Stimulated activated CD8-positive, alpha-beta memory T cell treated with anti-CD3 and anti-CD28 coated beads, Interleukin-4, amount 100 ng/mL, for 4 hours (primary cell): Measurements from ENCODE around the gene CREBBP.

Experiments used
- DNase-seq, 2 donors: peaks; one replicate each; pipeline ENCODE4 v3.0.0-alpha.2; 2020; ENCODE audit warnings: low read depth in 2 of 2, low spot score in 1 of 2

Gene CREBBP

DNA sequence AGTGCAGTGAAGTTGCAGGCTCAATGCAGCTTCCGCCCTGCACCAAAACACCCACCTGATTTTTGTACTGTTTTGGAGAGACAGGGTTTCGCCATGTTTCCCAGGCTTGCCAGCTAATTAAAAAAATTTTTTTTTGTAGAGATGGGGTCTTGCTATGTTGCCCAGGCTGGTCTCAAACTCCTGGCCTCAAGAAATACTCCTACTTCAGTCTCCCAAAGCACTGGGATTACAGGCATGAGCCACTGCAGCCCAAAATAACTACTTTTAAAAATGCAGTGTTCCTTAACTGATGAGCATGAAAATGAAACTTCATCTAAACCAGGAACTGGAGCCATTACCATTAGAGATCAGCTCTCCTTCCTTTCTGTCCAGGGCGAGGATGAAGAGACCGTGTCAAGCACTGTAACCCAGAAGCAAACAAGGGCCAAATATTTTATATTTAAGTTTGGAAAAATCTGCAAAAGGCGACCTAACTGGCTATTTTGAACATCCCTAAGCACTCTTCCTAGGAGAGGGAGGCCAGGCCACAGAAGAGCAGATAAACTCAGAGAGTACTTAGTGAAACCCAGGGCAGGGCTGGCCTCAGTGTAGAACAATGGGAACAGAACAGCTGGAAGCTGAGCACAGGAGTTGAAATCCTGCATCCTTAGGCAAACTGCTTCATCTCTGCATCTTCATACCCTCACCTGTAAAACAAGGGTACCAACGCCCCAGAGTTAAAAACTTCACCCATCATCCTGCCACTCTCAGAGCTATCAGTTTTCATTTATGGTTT lies 24.0 kb downstream of the CREBBP start:
- no peak for DNase-seq

DNA sequence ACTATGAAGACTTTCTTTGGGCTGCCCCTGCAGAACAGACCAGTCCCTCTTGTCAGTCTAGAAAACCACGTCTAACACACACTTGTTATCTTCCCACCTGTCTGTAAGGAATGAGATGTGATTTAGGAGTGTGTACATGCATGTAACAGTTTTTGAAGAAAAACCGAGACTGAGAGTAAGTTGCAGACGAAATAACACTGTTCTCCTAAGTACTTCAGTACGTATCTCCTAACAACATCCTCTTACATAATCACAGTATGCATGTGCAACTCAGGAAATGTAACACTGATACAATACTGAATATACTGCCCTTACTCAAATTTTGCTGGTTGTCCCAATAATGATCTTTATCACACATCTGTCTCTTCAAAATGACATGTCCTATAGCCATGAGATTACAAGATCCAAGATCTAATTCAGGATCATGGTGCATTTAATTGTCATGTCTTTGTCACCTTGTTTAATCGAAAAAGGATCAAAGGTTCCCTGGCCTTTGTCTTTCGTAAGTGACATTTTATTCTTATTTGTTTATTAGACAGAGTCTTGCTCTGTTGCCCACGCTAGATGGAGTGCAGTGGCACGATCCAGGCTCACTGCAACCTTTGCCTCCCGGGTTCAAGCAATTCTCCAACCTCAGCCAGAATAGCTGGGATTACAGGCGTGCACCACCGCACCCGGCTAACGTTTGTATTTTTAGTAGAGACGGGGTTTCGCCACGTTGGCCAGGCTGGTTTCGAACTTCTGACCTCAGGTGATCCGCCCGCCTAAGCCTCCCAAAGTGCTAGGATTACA lies 25.6 kb downstream of the CREBBP start:
- no peak for DNase-seq

DNA sequence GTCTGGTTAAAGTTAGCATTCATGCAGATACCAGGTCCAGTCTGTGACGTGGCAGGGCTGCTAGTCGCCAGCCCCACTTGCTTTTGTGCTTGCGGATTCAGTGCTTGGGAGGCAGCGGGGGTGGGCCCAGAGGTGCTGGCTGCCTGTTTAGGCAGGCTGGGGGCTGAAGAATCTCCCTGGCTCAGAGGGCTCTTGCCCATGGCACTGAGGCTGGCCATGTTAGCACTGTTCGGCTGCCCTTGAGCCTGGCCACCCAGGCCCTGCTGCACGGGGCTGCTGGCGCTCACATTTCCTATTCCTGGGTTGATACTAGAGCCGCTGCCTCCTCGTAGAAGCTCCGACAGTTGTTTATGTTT lies 30.0 kb downstream of the CREBBP start:
- DNase-seq = no peak

GRCh38 chr16:3849751-3850543 lies 30.6 kb downstream of the CREBBP start:
- DNase-seq = no peak

- no peak for DNase-seq
Measured at GRCh38 chr16:3846595-3847091, 33.9 kb downstream of the CREBBP start.

- DNase-seq = no peak
Measured at GRCh38 chr16:3846087-3846486, 34.4 kb downstream of the CREBBP start.

- no peak for DNase-seq
Measured at GRCh38 chr16:3842994-3843393, 37.5 kb downstream of the CREBBP start.

GRCh38 chr16:3841729-3842508 lies 38.6 kb downstream of the CREBBP start:
- no peak for DNase-seq

- no peak for DNase-seq
Measured at GRCh38 chr16:3839402-3840184, 40.9 kb downstream of the CREBBP start.

DNA sequence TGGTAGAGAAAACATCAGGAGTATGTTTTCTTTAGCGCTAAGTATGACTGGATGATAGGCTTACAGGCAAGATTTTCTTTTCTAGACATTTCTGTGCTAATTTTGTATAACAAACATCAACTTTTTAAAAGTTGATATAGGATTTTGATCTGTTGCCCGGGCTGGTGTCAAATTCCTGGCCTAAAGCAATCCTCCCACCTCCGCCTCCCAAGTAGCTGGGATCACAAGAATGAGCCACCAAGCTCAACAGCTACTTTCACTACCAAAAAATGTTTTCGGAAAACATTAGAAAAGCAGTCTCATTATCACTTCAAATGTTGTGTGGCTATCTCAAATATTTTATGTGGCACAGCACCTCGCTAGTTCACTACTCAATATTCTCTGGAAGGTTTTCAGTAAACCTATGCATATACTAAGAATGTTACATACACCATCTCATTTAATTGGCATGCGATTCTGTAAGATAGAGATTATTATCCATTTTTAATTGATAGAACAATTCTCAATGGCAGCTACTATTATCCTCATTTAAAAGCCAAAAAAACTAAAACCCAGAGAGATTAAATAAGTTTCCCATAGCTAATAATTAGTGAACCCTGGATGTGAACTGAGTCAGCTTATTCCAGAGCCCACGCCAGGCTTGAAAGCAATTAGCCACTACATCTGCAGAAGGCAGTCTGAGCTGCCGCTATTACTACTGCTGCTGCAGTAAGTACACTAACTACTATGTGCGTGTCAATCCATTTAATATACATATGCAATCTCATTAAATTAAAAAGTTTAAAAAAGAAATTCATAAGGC lies 41.7 kb downstream of the CREBBP start:
- DNase-seq = no peak

GRCh38 chr16:3837851-3838586 lies 42.5 kb downstream of the CREBBP start:
- no peak for DNase-seq

GRCh38 chr16:3836641-3837040 lies 43.9 kb downstream of the CREBBP start:
- no peak for DNase-seq

DNA sequence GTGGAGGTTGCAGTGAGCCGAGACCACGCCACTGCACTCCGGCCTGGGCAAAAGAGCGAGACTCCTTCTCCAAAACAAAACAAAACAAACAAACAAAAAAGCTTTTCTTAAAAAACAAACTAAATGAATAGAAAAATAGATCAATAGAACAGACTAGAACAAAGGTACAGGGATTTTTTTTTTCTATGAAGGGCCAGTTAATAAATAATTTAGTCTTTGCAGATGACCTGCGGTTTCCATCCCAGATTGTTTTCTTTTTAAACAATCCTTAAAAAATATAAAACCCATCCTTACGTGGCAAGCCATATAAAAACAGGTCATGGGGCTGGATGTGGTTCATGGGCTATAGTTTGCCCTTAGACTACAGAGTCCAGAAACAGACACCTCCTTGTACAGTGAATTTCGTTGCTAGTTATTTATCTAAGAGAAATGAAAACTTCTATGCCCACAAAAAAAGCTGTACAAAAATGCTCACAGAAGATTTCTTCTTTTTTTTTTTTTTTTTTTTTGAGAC lies 45.4 kb downstream of the CREBBP start:
- DNase-seq = no peak

DNA sequence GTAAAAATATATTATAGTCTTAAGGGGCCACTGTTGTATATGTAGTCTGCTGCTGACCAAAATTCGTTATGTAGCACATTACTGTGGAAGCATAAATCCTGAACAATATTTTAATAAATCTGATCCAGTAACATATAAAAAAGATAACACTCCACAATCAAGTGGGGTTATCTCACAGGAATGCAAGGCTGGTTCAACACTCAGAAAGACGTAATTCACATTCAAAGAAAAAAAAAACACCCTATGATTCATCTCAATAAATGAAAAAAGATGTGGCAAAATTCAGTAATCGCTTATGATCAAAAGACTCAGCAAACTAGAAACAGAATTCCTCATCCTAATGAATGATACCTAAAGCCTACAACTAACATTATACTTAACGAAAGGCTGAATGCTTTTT lies 47.8 kb downstream of the CREBBP start:
- DNase-seq = no peak

- DNase-seq = no peak
Measured at GRCh38 chr16:3830625-3831254, 49.8 kb downstream of the CREBBP start.

DNA sequence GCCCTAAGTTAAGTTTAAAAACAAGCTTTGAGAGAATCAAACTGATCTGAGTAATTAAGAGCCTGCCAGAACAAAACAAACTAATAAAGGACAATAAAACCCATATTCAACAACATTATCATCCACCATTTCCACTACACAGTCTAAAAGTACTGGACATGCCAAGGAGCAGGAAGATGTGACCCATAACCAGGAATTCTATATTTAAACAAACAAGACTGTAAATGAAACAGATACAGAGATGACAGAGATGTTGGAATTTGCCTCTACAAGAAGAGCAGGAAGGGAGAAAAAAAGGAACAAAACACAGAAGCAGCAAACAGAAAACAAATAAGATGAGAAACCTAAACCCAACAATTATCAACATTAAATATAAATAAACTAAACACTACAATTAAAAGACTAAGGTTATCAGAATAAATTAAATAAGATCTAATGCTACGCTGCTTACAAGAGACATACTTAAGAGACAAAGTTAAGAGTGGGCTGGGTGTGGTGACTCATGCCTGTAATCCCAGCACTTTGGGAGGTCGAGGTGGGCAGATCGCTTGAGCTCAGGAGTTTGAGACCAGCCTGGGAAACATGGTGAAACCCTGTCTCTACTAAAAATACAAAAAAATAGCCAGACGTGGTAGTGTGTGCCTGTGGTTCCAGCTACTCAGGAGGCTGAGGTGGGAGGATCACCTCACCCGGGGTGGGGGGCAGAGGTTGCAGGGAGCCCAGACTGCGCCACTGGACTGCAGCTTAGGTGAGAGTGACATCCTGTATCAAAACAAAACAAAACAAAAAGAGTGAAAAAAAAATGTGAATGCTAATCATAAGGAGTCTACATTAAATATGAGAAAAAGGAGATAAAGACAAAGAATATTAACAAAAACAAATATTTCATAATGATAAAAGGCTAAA lies 50.6 kb downstream of the CREBBP start:
- no peak for DNase-seq

DNA sequence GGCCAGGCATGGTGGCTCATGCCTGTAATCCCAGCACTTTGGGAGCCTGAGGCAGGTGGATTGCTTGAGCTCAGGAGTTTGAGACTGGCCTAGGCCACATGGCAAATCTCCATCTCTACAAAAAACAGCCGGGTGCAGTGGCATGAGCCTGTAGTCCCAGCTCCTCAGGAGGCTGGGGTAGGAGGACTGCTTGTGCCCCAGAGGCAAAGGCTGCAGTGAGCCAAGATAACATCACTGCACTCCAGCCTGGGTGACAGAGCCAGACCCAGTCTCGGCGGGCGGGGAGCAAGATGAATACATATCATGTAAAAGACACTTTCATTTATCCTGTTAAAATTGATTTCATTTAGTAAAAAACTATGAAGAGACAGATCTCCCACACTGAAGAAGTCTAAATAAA lies 54.6 kb downstream of the CREBBP start:
- no peak for DNase-seq
